ENCODE measurements around the gene FAM3B.

FAM3B gene

GRCh38 chr21:41364308-41364707, 47.7 kb downstream of the FAM3B start:
- Histone ChIP-seq H3K4me1 (ENCODE audit: insufficient read depth, low read length) (peaks cover 5% of the 10 kb centered on the region; the same call in 1 of the 2 replicates), H3K9ac (ENCODE audit: low read depth, low read length) (no peak overlapping the region), H3K36me3 (ENCODE audit: insufficient read depth, low read length) (no peaks in the 10 kb centered on the region)

DNA sequence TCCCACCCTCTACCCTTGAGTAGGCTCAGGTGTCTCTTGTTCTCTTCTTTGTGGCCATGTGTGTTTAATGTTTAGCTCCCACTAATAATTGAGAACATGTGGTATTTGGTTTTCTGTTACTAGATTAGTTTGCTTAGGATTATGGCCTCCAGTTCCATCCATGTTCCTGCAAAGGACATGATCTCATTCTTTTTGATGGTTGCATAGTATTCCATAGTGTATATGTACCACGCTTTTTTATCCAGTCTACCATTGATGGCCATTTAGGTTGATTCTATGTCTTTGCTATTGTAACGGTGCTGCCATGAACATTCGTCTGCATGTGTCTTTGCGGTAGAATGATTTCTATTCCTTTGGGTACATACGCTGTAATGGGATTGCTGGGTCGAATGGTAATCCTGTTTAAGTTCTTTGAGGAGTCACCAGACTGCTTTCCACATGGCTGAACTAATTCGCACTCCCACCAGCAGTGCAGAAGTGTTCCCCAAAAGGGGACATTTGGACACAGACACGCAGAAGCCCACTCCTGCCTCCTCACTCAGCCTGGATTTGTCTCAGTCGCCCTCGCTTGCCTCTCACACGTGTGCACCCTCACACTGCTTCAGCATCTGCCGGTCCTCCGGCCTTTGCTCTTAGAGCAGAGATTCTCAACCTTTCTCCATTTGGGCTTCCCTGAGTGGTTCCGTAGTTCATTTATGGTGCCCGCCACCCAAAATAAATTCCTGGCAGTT, 48.9 kb downstream of the FAM3B start:
- no peaks in the 10 kb centered on the region for H3K9me3 ChIP-seq (ENCODE audit: control insufficient read depth, insufficient read depth, low read length)
- H3K36me3 ChIP-seq (ENCODE audit: insufficient read depth, low read length): no peaks in the 10 kb centered on the region
- H3K9ac ChIP-seq (ENCODE audit: low read depth, low read length): no peak overlapping the region
- no peaks in the 10 kb centered on the region; the same call in 1 of the 2 replicates for H3K4me1 ChIP-seq (ENCODE audit: insufficient read depth, low read length)

More at GRCh38 chr21:41364308-41364707, 47.7 kb downstream of the FAM3B start:
- no peaks in the 10 kb centered on the region for H3K9me3 ChIP-seq (ENCODE audit: control insufficient read depth, insufficient read depth, low read length)

DNA sequence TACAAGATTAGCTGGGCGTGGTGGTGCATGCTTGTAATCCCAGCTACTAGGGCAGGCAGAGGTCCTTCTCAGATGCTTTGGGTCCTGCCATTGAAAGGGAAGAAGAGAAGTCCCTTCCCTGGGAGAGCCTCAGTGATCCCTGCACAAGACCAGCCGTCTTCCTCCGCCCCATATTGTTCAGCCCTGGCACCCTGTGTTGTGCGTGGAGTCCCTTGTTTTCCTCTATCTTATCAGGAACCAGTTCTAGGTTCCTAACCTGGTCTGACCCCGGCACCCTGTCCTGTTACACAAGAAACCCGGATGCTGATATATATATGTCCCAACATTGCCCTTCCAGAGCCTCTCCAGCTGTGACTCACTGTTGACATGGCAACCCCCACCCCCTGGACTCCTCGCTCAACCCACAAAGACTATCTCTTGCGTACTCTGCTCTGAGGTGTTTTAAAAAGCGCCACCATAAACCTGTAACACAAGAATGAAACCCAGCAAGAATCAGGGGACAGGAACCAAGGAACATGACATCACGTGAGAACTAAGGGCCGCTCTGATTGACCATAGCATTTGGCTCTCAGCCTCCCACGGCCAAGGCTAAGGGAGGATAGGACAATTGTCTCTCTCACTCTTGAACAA, 50.0 kb downstream of the FAM3B start:
- no peaks in the 10 kb centered on the region; the same call in 1 of the 2 replicates for H3K4me1 ChIP-seq (ENCODE audit: insufficient read depth, low read length)
- no peaks in the 10 kb centered on the region for H3K9me3 ChIP-seq (ENCODE audit: control insufficient read depth, insufficient read depth, low read length)
- H3K36me3 ChIP-seq (ENCODE audit: insufficient read depth, low read length): no peaks in the 10 kb centered on the region
- H3K9ac ChIP-seq (ENCODE audit: low read depth, low read length): no peak overlapping the region

DNA sequence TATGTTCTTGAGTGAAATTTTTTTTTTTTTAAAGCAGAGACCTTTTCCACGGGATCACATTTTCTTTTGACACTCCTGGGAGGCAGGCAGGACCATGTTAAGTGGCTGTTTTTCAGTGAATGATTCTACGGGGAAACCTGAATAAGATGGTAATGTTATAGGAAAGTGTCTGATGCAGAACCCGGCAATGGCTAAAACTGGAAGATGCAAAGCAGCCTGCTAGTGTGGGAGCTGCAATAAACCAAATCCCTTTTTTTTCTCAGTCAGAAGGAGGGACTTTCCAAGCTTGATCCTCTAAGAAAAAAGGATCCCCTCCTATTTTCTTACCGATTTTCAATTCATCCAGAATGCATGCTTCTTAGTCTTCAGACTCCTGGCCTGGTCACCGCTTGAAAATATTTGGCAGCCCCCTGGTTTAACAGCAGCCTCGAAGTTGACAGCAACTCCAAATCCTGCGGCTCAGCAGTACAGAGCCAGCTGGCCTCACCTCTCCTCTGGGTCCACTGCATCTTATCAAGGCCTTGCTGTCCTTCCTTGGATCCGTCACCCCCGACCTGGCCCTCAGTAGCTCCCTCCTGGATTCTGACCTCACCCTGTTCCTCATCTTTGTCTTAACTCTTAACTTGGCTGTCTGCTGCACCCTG, 50.8 kb downstream of the FAM3B start:
- Histone ChIP-seq H3K36me3 (ENCODE audit: insufficient read depth, low read length) (no peaks in the 10 kb centered on the region), H3K9me3 (ENCODE audit: control insufficient read depth, insufficient read depth, low read length) (no peaks in the 10 kb centered on the region), H3K4me1 (ENCODE audit: insufficient read depth, low read length) (no peaks in the 10 kb centered on the region; the same call in 1 of the 2 replicates), H3K9ac (ENCODE audit: low read depth, low read length) (no peak overlapping the region)

GRCh38 chr21:41367945-41368734, 51.5 kb downstream of the FAM3B start:
- Histone ChIP-seq H3K9me3 (ENCODE audit: control insufficient read depth, insufficient read depth, low read length) (no peaks in the 10 kb centered on the region), H3K36me3 (ENCODE audit: insufficient read depth, low read length) (no peaks in the 10 kb centered on the region), H3K9ac (ENCODE audit: low read depth, low read length) (no peak overlapping the region), H3K4me1 (ENCODE audit: insufficient read depth, low read length) (no peaks in the 10 kb centered on the region; the same call in 1 of the 2 replicates)

- Histone ChIP-seq H3K9ac (ENCODE audit: low read depth, low read length) (peak overlapping the region; percentile 73; the same call in 1 of the 2 replicates), H3K36me3 (ENCODE audit: insufficient read depth, low read length) (no peaks in the 10 kb centered on the region), H3K9me3 (ENCODE audit: control insufficient read depth, insufficient read depth, low read length) (no peaks in the 10 kb centered on the region), H3K4me1 (ENCODE audit: insufficient read depth, low read length) (no peaks in the 10 kb centered on the region; the same call in 1 of the 2 replicates)
These were observed 52.1 kb downstream of the FAM3B start for GRCh38 chr21:41368735-41369104.

DNA sequence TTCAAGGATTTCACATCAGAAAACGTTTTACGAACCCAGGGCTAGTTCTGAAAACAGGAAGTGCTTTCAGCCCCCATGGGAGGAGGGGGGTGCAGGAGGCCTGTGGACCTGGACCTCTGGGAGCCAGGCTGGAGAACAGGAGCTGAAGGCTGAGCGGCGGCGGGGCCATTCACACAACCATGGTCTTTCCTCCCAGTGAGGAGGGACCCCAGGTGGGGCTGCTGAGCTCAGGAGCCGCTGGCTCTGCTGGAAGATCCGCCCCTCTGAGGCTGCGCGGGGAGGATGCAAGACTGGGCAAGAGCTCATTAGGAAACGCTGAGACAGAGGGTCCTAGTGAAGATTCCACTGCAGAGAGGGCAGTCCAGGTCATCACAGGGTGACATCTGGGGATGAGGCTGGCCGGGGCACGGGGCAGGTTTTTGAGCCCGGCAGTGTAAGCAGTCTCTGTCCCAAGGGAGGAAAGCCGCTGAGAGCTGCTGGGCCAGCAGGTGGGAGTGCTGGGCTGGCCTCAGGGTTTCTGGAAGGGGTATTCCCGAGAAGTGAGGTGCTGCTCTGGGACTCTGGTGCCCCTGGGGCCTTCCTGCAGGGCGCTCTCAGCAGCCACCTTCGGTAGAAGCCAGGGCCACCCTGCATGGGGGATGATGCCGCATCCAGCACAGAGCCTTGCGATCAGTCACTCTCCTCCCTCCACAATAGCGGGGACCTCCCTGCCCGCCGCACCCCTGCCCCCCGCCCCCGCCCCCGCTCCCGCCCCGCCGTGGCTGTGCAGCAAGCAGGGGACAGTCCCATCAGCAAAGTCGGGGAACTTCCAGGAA, 52.7 kb downstream of the FAM3B start:
- Histone ChIP-seq H3K9me3 (ENCODE audit: control insufficient read depth, insufficient read depth, low read length) (no peaks in the 10 kb centered on the region), H3K36me3 (ENCODE audit: insufficient read depth, low read length) (no peaks in the 10 kb centered on the region), H3K9ac (ENCODE audit: low read depth, low read length) (peak overlapping the region; percentile 73; the same call in 1 of the 2 replicates), H3K4me1 (ENCODE audit: insufficient read depth, low read length) (no peaks in the 10 kb centered on the region; the same call in 1 of the 2 replicates)

DNA sequence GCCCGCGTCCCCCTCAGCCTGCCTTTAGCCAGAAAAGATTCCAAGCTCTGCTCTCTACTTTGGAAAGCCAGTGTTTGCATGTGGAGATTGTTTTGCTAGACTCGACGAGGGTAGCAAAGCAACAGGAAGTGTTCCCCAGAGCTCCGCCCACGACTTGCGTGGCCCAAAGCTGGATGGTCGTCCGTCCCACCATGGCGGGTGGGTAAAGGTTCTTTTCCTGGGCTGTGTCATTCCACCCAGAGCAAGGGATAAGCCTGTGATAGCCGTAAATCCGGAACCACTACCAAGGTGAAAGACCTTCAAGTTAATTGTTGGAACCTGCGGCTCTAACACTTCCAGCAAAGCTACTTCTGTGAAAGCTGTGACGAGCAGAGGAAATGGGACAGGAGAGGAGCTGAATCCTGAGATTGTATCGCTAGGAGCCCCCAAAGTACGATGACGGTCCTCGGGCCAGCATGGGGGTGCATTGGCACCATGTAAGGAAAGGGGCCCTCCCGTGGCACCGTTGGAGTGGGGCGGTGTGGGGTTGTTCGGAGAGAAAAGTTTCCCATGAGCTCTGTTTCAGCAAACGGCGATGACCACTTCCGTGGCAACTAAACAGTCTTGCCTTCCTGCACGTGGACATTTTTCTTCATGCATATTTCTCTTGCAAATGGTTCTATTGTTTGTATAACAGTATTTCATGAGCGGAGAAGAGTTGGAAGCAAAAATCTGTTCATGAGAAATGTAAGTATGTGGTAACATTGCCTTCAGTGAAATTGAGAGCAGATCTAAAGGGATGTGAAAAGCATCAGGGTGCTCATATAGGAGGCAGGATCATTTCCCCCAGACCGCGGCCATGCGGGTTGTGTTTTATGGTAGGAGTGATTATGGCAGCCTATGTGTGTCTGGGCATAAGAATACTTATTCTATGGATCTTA, 53.6 kb downstream of the FAM3B start:
- Histone ChIP-seq H3K4me1 (ENCODE audit: insufficient read depth, low read length) (no peaks in the 10 kb centered on the region; the same call in 1 of the 2 replicates), H3K36me3 (ENCODE audit: insufficient read depth, low read length) (no peaks in the 10 kb centered on the region), H3K9me3 (ENCODE audit: control insufficient read depth, insufficient read depth, low read length) (no peaks in the 10 kb centered on the region), H3K9ac (ENCODE audit: low read depth, low read length) (peak overlapping the region; percentile 65; the same call in 1 of the 2 replicates)

- Histone ChIP-seq H3K9ac (ENCODE audit: low read depth, low read length) (peak overlapping the region; percentile 65; the same call in 1 of the 2 replicates), H3K36me3 (ENCODE audit: insufficient read depth, low read length) (no peaks in the 10 kb centered on the region), H3K9me3 (ENCODE audit: control insufficient read depth, insufficient read depth, low read length) (no peaks in the 10 kb centered on the region), H3K4me1 (ENCODE audit: insufficient read depth, low read length) (no peaks in the 10 kb centered on the region; the same call in 1 of the 2 replicates)
These were observed 54.5 kb downstream of the FAM3B start for GRCh38 chr21:41370840-41371684.

DNA sequence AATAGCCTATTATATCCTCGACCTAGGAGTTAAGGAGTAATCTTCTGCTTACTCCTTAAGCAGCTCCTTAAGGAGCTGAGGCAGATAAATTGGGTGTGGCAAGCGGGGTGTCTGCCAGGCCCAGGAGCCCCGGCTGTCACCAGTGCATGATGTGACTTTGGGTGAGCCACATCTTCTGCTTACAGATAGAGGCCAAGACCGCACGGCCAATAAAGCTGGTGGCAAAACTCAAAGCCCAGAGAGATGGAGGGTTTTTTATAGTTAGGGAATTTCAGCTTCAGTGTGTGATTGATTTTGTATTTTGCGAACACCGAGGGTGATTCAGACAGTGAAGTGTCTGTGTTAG, 55.1 kb downstream of the FAM3B start:
- no peaks in the 10 kb centered on the region; the same call in 1 of the 2 replicates for H3K4me1 ChIP-seq (ENCODE audit: insufficient read depth, low read length)

GRCh38 chr21:41373253-41373652, 56.7 kb downstream of the FAM3B start:
- Histone ChIP-seq H3K9me3 (ENCODE audit: control insufficient read depth, insufficient read depth, low read length) (no peaks in the 10 kb centered on the region), H3K36me3 (ENCODE audit: insufficient read depth, low read length) (no peaks in the 10 kb centered on the region), H3K4me1 (ENCODE audit: insufficient read depth, low read length) (no peaks in the 10 kb centered on the region; the same call in 1 of the 2 replicates), H3K9ac (ENCODE audit: low read depth, low read length) (no peak overlapping the region)

More for the DNA sequence above, 55.1 kb downstream of the FAM3B start:
- Histone ChIP-seq H3K9me3 (ENCODE audit: control insufficient read depth, insufficient read depth, low read length) (no peaks in the 10 kb centered on the region), H3K9ac (ENCODE audit: low read depth, low read length) (no peak overlapping the region), H3K36me3 (ENCODE audit: insufficient read depth, low read length) (no peaks in the 10 kb centered on the region)

GRCh38 chr21:41373763-41374162, 57.2 kb downstream of the FAM3B start:
- H3K9me3 ChIP-seq (ENCODE audit: control insufficient read depth, insufficient read depth, low read length): no peaks in the 10 kb centered on the region
- H3K9ac ChIP-seq (ENCODE audit: low read depth, low read length): no peak overlapping the region
- no peaks in the 10 kb centered on the region; the same call in 1 of the 2 replicates for H3K4me1 ChIP-seq (ENCODE audit: insufficient read depth, low read length)
- H3K36me3 ChIP-seq (ENCODE audit: insufficient read depth, low read length): no peaks in the 10 kb centered on the region

Measured in ES-I3 (cell line).